Head of caudate nucleus (tissue), 42 donors: Measurements from ENCODE around the gene PBX3.
A peak's percentile ranks its signal among the peaks of the same experiment; 100 is the strongest.
"Not testable (repeated sequence)": the region's sequence is repeated elsewhere in the genome, so short reads cannot be mapped to it uniquely, and the experiment has no call there.

Experiments
- DNase-seq, 42 donors: peaks; one replicate each; pipeline versions ENCODE4 v3.0.0 to v3.0.0-alpha.2; 2020 to 2021; ENCODE audit warnings: mixed read lengths in 7 of 42
- intact Hi-C: fragments of 100-400 bp; cut with DNase I; formaldehyde crosslinking; loops from one replicate; pipeline ENCODE4 v1.15.0; 2022

The PBX3 gene

DNA sequence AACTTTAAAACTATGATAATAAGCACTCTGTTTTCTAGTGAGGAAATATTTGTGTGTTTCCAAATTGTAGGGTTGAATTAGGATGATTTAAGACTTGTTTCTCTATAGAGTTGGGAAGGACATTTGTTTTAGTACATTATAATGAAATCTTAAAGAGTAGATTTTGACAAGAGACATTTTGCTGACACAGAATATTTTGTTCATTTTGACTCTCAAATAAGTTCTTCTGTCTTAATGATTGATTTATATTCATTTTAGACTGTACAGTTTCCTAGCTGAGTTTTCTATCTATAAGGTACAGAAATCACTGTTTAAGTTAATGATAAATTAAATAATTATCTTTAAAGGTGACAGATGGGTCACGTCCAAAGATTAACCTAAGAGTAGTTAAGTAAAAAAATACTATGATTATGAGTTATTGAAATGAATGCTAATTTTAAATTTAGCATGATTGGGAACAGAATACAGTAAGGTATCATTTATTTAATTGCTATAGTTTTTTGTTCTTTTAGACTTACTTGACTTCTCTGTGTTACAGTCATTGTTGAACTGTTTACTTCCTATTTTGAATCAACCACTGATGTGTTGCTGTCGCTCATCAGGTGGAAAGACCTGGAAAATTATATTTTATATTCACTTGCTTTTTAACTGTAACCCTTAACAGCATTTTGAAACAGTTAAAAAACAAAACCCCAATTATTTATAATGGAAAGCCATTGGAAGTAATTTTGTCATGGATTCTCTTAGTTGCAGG is 19.5 kb downstream of the PBX3 start:
- intact Hi-C loops = no loop called here

DNA sequence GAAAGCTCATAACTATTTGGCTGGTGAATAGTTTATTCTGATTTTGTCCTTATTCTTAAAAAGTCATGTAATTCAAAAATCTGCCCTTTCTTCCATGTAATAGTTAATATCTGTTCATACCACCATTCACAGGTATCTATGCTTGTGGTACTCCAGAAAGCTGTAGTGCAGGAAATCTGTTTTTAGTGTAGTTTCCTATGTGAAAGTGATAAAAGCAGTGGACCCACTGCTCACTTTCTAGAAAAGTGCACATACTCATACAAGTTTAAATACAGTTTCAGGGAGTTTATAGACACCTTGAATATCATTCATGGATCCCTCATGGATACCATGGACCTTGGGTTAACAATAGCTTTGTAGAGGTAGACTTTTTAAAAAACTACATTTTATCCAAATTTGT is 20.2 kb downstream of the PBX3 start:
- intact Hi-C loops = no loop called here

More for the DNA sequence above, 19.5 kb downstream of the PBX3 start:
- DNase-seq = no peak

DNA sequence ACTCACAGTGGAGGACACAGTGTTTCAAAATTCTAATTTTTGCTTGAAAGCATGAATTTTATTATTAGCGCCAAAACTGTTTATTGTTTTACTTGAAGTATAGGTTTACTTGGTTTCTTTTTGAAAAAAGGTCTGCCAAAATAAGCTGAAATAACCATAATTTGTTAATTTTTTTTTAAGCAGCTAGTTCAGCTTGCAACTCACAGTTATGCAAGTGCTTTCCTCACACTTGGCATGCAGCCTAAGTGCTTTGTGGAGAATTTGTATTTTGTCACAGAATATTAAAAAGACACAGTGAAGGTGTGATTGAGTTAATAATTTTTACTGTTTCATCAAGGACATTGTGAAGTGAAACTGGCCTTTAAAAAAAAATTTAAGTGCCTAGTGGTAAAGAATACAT is 21.6 kb downstream of the PBX3 start:
- intact Hi-C loops = no loop called here
- DNase-seq = no peak

More for the DNA sequence above, 20.2 kb downstream of the PBX3 start:
- no peak for DNase-seq

DNA sequence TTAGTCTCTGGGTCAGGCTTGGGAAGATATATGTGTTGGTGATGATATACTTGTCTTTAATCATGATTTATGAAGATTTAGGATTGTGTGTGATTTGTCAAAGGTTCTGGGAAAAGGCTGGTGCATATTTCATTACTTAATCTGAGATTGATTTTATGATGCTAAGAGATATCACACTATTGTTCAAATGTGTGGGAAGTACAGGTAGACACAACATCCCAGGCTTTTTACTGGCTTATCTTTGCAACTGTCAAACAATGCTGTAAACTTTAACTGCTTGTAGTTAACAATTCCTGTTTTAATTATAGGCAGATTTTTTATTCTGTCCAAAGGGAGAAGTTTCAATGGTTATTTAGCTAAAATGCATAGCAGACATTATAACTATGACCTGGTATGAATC is 23.9 kb downstream of the PBX3 start:
- DNase-seq = no peak
- intact Hi-C loops = no loop called here

- no peak for DNase-seq
- intact Hi-C loops = no loop called here
Measured at GRCh38 chr9:125772740-125773139, 25.6 kb downstream of the PBX3 start.

GRCh38 chr9:125774106-125774505 is 26.9 kb downstream of the PBX3 start:
- no peak for DNase-seq
- intact Hi-C loops = no loop called here

DNA sequence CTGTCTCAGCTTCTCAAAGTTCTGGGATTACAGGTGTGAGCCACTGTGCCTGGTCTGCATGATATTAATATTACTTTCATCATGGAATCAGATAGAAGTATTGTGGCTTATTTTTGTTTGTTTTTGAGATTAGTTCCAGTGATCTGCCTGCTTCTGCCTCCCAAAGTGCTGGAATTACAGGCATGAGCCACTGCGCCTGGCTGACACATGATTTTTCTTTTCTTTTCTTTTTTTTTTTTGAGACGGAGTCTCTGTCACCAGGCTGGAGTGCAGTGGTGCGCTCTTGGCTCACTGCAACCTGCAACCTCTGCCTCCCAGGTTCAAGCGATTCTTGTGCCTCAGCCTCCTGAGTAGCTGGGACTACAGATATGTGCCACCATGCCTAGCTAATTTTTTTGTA is 29.6 kb downstream of the PBX3 start:
- DNase-seq, intact Hi-C loops: not testable (repeated sequence)

- intact Hi-C loops, DNase-seq: not testable (repeated sequence)
Measured at GRCh38 chr9:125778538-125779219, 31.5 kb downstream of the PBX3 start.

- intact Hi-C loops = not testable (repeated sequence)
Measured at GRCh38 chr9:125779220-125779565, 32.0 kb downstream of the PBX3 start.

GRCh38 chr9:125782718-125783117 is 35.5 kb downstream of the PBX3 start:
- intact Hi-C loops = no loop called here
- DNase-seq = no peak

More at GRCh38 chr9:125779220-125779565, 32.0 kb downstream of the PBX3 start:
- DNase-seq = not testable (repeated sequence)

GRCh38 chr9:125784286-125785049 is 37.3 kb downstream of the PBX3 start:
- no peak for DNase-seq
- intact Hi-C loops = no loop called here

DNA sequence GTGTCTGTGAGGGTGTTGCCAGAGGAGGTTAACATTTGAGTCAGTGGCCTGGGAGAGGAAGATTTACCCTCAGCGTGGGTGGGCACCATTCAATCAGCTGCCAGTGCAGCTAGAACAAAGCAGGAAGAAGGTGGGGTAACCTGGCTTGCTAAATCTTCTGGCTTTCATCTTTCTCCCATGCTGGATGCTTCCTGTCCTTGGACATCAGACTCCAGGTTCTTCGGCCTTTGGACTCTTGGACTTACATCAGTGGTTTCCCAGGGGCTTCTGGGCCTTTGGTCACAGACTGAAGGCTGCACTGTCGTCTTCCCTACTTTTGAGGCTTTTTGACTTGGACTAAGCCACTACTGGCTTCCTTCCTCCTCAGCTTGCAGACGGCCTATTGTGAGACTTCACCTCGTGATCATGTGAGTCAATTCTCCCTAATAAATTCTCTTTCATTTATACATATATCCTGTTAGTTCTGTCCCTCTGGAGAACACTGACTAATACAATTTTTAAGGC is 38.1 kb downstream of the PBX3 start:
- peak in 32 of 42 donors; percentile 5 to 66 (median 28) for DNase-seq
- intact Hi-C loops = no loop called here

- intact Hi-C loops = no loop called here
- DNase-seq = no peak
Measured at GRCh38 chr9:125787715-125788114, 40.5 kb downstream of the PBX3 start.

DNA sequence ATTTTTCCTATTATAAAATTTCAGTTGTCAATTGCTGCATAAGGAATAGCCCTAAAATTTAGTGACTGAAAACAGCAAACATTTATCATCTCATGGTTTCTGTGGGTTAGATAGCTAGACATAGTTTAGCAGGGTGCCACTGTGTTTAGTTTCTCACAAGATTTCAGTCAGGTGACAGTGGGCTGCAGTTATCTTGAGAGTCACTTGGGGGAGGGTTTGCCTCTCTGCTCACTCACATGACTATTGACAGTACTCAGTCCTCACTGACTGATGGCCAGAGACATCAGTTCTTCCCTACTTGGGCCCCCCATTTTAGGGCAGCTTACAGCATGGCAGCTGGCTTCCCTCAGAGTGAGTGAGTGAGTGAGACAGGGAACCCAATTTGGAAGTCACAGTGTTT is 42.0 kb downstream of the PBX3 start:
- intact Hi-C loops = no loop called here
- DNase-seq = no peak

- no peak for DNase-seq
- intact Hi-C loops = no loop called here
Measured at GRCh38 chr9:125794708-125795107, 47.5 kb downstream of the PBX3 start.

- DNase-seq = no peak
- intact Hi-C loops = no loop called here
Measured at GRCh38 chr9:125795970-125796596, 48.9 kb downstream of the PBX3 start.

- no peak for DNase-seq
- intact Hi-C loops = no loop called here
Measured at GRCh38 chr9:125797930-125798329, 50.8 kb downstream of the PBX3 start.

GRCh38 chr9:125803526-125803925 is 56.4 kb downstream of the PBX3 start:
- no peak for DNase-seq
- intact Hi-C loops = no loop called here

- intact Hi-C loops = no loop called here
- DNase-seq = no peak
Measured at GRCh38 chr9:125805057-125805456, 57.9 kb downstream of the PBX3 start.
